GM10266 (cell line): ENCODE results near the gene PCGF1.

ENCODE experiments used
- DNase-seq: peaks from one replicate; pipeline ENCODE4 v3.0.0; 2012; ENCODE audit errors: extremely low spot score
- TF ChIP-seq, protein P1 (sequence below): IDR thresholded peaks from 2 replicates; pipeline ENCODE4 v1.5.1; 2012; ENCODE audit warnings: mild to moderate bottlenecking, low read depth; ENCODE audit not compliant: control insufficient read depth, insufficient read depth; ENCODE audit errors: missing control alignments

The PCGF1 gene

DNA sequence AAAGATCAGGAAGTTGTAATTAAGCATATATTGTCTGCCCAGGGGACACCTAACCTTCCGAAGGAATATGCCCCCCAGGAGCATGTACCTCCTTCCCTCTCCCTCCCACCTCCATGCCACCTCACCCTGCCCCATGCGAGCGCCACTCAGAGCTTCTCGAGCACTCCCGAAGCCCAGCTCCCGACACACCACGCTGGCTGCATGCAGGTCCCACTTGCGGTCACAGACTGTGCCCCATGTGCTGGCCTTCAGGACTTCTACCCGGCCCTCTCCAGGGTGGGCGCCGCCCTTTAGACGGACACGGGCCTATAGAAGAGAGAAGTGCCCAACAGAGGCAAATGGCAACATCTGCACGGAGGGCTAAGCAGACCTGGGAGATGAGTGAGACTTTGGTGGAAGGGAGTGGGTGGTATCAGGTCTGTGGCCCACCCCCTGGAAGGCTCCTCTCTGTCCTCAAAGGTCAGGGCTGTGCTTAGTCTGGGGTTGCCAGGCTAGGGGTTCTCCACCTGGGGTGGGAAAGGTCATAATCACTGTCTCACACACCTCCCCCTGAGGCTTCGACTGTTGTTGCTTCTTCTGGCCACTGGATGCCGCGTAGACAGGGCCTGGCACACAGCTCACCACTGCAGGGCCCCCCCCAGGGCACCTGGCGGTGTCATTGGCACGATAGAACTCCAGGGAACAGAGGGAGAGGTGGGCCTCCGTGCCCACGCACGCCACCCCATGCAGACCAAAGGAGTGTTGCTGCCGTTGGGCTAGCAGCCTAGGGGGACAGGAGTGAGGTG, 28.9 kb upstream of the PCGF1 start:
- DNase-seq: no peak
- TF ChIP-seq, protein P1, sequence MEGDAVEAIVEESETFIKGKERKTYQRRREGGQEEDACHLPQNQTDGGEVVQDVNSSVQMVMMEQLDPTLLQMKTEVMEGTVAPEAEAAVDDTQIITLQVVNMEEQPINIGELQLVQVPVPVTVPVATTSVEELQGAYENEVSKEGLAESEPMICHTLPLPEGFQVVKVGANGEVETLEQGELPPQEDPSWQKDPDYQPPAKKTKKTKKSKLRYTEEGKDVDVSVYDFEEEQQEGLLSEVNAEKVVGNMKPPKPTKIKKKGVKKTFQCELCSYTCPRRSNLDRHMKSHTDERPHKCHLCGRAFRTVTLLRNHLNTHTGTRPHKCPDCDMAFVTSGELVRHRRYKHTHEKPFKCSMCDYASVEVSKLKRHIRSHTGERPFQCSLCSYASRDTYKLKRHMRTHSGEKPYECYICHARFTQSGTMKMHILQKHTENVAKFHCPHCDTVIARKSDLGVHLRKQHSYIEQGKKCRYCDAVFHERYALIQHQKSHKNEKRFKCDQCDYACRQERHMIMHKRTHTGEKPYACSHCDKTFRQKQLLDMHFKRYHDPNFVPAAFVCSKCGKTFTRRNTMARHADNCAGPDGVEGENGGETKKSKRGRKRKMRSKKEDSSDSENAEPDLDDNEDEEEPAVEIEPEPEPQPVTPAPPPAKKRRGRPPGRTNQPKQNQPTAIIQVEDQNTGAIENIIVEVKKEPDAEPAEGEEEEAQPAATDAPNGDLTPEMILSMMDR: no peak

DNA sequence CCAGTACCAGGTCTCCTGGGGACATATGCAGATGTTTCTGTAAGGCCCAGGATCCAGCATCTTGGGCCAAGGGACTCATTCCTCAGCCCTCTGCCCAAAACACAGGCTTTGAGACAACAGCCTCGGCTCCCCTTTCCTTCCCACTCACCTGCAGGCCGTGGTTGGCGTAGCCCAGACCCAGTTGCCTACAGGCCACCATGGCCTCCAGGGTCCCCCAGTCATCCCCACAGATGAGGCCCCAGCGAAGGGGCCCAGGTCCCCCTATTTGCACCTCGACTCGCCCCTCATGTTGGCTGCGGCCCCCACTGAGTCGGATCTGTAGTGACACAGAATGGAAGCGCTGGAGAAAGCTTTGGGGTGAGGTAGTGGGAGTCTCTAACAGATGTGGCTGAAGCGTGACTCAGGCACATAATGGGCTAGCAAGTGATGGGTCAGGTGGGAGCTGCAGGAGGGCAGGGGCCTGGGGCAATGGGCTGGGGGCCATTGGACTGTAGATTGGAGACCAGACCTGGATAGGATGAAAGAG, 28.0 kb upstream of the PCGF1 start:
- no peak for DNase-seq
- TF ChIP-seq, protein P1: no peak

DNA sequence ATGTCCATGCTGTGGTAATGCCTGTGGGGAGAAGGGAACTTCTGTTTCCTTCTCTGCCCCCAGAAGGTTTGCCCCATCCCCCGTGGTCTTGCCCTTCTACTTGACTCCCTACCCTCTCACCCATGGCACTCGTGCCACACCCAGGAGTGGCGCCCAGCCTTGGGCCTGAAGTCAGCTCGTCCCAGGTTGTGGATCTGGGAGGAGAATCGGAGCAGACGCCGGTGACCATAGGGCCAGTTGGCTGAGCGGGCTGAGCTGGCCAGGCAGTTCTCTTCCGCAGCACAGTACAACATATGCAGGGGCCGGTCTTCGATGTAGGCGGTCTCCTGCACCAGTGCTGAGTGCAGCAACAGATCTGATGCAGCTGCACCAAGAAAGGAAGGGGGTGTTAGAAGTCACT, 26.9 kb upstream of the PCGF1 start:
- DNase-seq: no peak
- TF ChIP-seq, protein P1: no peak

DNA sequence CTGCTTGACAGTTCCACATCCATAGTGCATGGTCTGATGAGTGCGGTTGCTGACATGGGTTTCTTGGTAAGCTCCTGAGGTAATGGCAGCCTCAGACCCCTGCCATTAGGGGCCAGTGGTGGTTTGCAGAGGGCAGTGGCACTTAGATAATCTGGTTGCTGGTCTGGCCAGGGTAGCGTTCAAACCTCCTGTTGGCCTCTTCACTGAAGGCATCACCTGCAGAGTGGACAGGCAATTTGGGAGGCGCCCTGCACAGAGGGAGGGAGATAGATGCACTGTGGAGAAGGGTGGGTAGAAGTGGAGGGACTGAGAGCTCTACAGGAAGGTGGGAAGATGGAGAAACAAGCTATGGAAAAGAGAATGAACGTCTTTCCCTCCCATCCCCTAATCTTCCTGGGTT, 26.0 kb upstream of the PCGF1 start:
- TF ChIP-seq, protein P1: no peak
- no peak for DNase-seq

DNA sequence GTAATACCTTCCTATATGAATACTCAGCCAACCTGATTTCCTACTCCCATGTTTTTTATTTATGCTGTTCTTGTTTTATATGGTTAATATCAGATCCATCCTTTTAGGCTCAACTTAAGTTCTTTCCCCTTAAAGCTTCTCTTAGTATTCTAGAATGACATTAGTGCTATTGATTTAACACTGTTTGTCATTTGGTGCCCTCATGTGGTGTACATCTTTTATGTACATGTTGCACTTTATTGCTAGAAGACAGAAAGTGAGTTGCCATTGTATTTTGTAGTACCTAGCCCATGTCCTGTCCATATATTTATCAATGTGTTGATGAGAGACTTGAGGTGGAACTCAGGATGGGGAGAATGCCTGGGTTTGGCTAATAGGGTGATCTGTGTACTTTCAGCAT, 24.7 kb upstream of the PCGF1 start:
- peak; percentile 49 for DNase-seq
- TF ChIP-seq, protein P1: peak; percentile 55

DNA sequence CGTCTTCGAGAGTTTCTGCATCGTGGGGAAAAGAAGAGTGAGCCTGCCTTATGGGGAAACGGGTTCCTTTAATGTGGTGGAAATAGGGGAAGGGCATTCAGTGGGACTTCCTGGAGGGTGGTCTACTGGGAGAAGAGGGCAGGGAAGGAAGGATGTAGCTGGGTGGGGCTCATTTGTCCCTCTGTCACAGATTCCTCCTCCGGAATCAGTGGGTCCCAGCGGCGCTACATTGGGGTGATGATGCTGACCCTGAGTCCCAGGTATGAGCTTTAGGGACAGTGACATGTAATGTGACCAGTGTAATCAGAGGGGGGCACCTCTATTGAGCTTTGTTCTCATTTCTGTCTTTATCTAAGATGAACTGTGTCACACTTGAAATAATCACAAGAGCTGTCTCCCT, 24.2 kb upstream of the PCGF1 start:
- TF ChIP-seq, protein P1: no peak
- DNase-seq: no peak
